IMR-90 (cell line): ENCODE measurements around the gene FOSB. TPM values are rescaled to one million over a fixed set of nuclear protein-coding genes. Genes with fewer than 3 reads are reported as not detected.

Source experiments
- ATAC-seq: fragments of 200-7000 bp; cut with Tn5 transposase; 2 replicates; pipeline ENCODE4 v1.9.1; 2020; ENCODE audit warnings: low read depth, mild to moderate bottlenecking, moderate library complexity
- BruUV-seq: library from RNA; stranded (reverse); fragments of 400-500 nt; replicated peaks from 2 replicates; lab custom pipeline; 2021; lab: Mats Ljungman, UMichigan
- CTCF ChIA-PET: fragments of 300-600 bp; formaldehyde crosslinking; extraction: SDS; loops from one replicate; lab custom pipeline; 2021; ENCODE audit warnings: antibody characterized with exemption; lab: Yijun Ruan, JAX
- POLR2A ChIA-PET: fragments of 300-600 bp; sonication (Branson Sonifier 250); formaldehyde crosslinking; loops from one replicate; lab custom pipeline; 2022; ENCODE audit warnings: antibody characterized with exemption; ENCODE audit not compliant: unreplicated experiment; lab: Charles Lee
- DNase-seq: peaks from one replicate; pipeline ENCODE4 v3.0.0; 2013
- H2AFZ ChIP-seq: replicated peaks from 2 replicates; pipeline ENCODE3; 2013; ENCODE audit warnings: low read length, mild to moderate bottlenecking; ENCODE audit not compliant: poor library complexity
- H2AK5ac ChIP-seq: 2 replicates; pipeline ENCODE4 v1.6.1; 2013; ENCODE audit warnings: low read depth, low read length, inconsistent platforms
- H2AK9ac ChIP-seq: replicated peaks from 2 replicates; pipeline ENCODE3; 2013; ENCODE audit warnings: mild to moderate bottlenecking, low read depth, low read length, moderate library complexity; ENCODE audit not compliant: poor library complexity
- H2BK120ac ChIP-seq: 2 replicates; pipeline ENCODE4 v1.6.1; 2013; ENCODE audit warnings: low read depth, low read length, inconsistent platforms
- H2BK15ac ChIP-seq: 3 replicates; pipeline ENCODE4 v1.6.1; 2013; ENCODE audit warnings: low read depth, low read length, inconsistent platforms
- H2BK20ac ChIP-seq: 2 replicates; pipeline ENCODE4 v1.6.1; 2013; ENCODE audit warnings: low read depth, mild to moderate bottlenecking, inconsistent platforms, low read length, moderate library complexity
- H2BK5ac ChIP-seq: 2 replicates; pipeline ENCODE4 v1.6.1; 2013; ENCODE audit warnings: mild to moderate bottlenecking, low read depth, low read length, inconsistent platforms; ENCODE audit not compliant: poor library complexity, severe bottlenecking
- H3K14ac ChIP-seq: replicated peaks from 2 replicates; pipeline ENCODE4 v1.6.1; 2013; ENCODE audit warnings: low read depth, low read length, inconsistent platforms
- H3K18ac ChIP-seq: 2 replicates; pipeline ENCODE4 v1.6.1; 2013; ENCODE audit warnings: low read depth, low read length, control low read depth
- H3K23ac ChIP-seq: 2 replicates; pipeline ENCODE4 v1.6.1; 2013; ENCODE audit warnings: low read depth, low read length, inconsistent platforms
- H3K27ac ChIP-seq: 2 replicates; pipeline ENCODE4 v1.5.1; 2013; ENCODE audit warnings: mild to moderate bottlenecking, control low read depth, low read length; ENCODE audit not compliant: insufficient read depth
- H3K27me3 ChIP-seq: 2 replicates; pipeline ENCODE4 v1.6.1; 2013; ENCODE audit warnings: low read length; ENCODE audit not compliant: control insufficient read depth, insufficient read depth
- H3K36me3 ChIP-seq: 2 replicates; pipeline ENCODE4 v1.6.1; 2013; ENCODE audit warnings: low read length, mixed read lengths; ENCODE audit not compliant: control insufficient read depth, insufficient read depth
- H3K4ac ChIP-seq: 2 replicates; pipeline ENCODE4 v1.6.1; 2013; ENCODE audit warnings: low read depth, low read length, inconsistent platforms
- H3K4me1 ChIP-seq: 2 replicates; pipeline ENCODE4 v1.6.1; 2013; ENCODE audit warnings: low read length, mixed read lengths; ENCODE audit not compliant: control insufficient read depth, insufficient read depth
- H3K4me2 ChIP-seq: 2 replicates; pipeline ENCODE4 v1.6.1; 2013; ENCODE audit warnings: low read depth, mild to moderate bottlenecking, control low read depth, low read length, moderate library complexity
- H3K4me3 ChIP-seq: 2 replicates; pipeline ENCODE4 v1.5.1; 2013; ENCODE audit warnings: low read depth, mild to moderate bottlenecking, control low read depth, low read length, moderate library complexity; ENCODE audit not compliant: insufficient read depth
- H3K56ac ChIP-seq: 2 replicates; pipeline ENCODE4 v1.6.1; 2013; ENCODE audit warnings: low read length, inconsistent platforms; ENCODE audit not compliant: insufficient read depth; ENCODE audit errors: extremely low read depth
- H3K79me1 ChIP-seq, 2 experiments: 2 replicates each; pipeline ENCODE4 v1.6.1; 2013; ENCODE audit warnings: low read length in 2 of 2, inconsistent platforms in 1 of 2, low read depth in 1 of 2
- H3K9ac ChIP-seq: 2 replicates; pipeline ENCODE4 v1.6.1; 2013; ENCODE audit warnings: low read depth, low read length, control low read depth
- H3K9me1 ChIP-seq: 2 replicates; pipeline ENCODE4 v1.6.1; 2013; ENCODE audit warnings: low read length, inconsistent platforms; ENCODE audit not compliant: insufficient read depth
- H3K9me3 ChIP-seq: 2 replicates; pipeline ENCODE4 v1.6.1; 2013; ENCODE audit warnings: low read length; ENCODE audit not compliant: control insufficient read depth, insufficient read depth
- H4K20me1 ChIP-seq: 2 replicates; pipeline ENCODE4 v1.6.1; 2013; ENCODE audit warnings: low read length, inconsistent platforms; ENCODE audit not compliant: insufficient read depth
- H4K5ac ChIP-seq: 2 replicates; pipeline ENCODE4 v1.6.1; 2013; ENCODE audit warnings: mild to moderate bottlenecking, low read depth, low read length, control low read depth
- H4K8ac ChIP-seq, 2 experiments: 2 replicates each; pipeline ENCODE4 v1.6.1; 2013; ENCODE audit warnings: low read depth in 2 of 2, low read length in 2 of 2, control low read depth in 1 of 2, inconsistent platforms in 1 of 2
- H4K91ac ChIP-seq: 2 replicates; pipeline ENCODE4 v1.6.1; 2013; ENCODE audit warnings: low read depth, low read length, inconsistent platforms; ENCODE audit not compliant: insufficient read depth
- BHLHE40 ChIP-seq: fragments of 150-350 bp; IDR thresholded peaks from 2 replicates; pipeline ENCODE4 v1.6.1; 2016; ENCODE audit warnings: mild to moderate bottlenecking, low read depth, low read length
- CEBPB ChIP-seq: IDR thresholded peaks from 2 replicates; pipeline ENCODE4 v1.6.1; 2012; ENCODE audit warnings: low read depth, low read length, improper control_type of control experiment
- CHD1 ChIP-seq: IDR thresholded peaks from 2 replicates; pipeline ENCODE4 v1.6.1; 2012; ENCODE audit warnings: low read depth, low read length, improper control_type of control experiment
- ELK1 ChIP-seq: fragments of 150-350 bp; IDR thresholded peaks from 2 replicates; pipeline ENCODE4 v1.6.1; 2016; ENCODE audit warnings: low read depth, mild to moderate bottlenecking, low read length, moderate library complexity, borderline replicate concordance
- FOS ChIP-seq: fragments of 150-350 bp; IDR thresholded peaks from 2 replicates; pipeline ENCODE4 v1.6.1; 2016; ENCODE audit warnings: low read depth, low read length
- MAFK ChIP-seq: IDR thresholded peaks from 2 replicates; pipeline ENCODE4 v1.6.1; 2012; ENCODE audit warnings: low read depth, low read length, improper control_type of control experiment
- MAZ ChIP-seq: IDR thresholded peaks from 2 replicates; pipeline ENCODE4 v1.6.1; 2012; ENCODE audit warnings: low read depth, mild to moderate bottlenecking, low read length, improper control_type of control experiment, moderate library complexity, borderline replicate concordance
- MXI1 ChIP-seq: IDR thresholded peaks from 2 replicates; pipeline ENCODE4 v1.6.1; 2012; ENCODE audit warnings: low read depth, mild to moderate bottlenecking, low read length, moderate library complexity, borderline replicate concordance
- NFE2L2 ChIP-seq: fragments of 150-350 bp; IDR thresholded peaks from 2 replicates; pipeline ENCODE4 v1.6.1; 2016; ENCODE audit warnings: low read depth, mild to moderate bottlenecking, low read length
- POLR2A ChIP-seq: IDR thresholded peaks from 2 replicates; pipeline ENCODE4 v1.6.1; 2012; ENCODE audit warnings: mild to moderate bottlenecking, low read depth, low read length
- RAD21 ChIP-seq: IDR thresholded peaks from 2 replicates; pipeline ENCODE4 v1.6.1; 2012; ENCODE audit warnings: low read length, improper control_type of control experiment
- RCOR1 ChIP-seq: IDR thresholded peaks from 2 replicates; pipeline ENCODE4 v1.6.1; 2012; ENCODE audit warnings: mild to moderate bottlenecking, low read length, improper control_type of control experiment; ENCODE audit not compliant: insufficient replicate concordance
- RFX5 ChIP-seq: IDR thresholded peaks from 2 replicates; pipeline ENCODE4 v1.8.0; 2012; ENCODE audit warnings: low read depth, mild to moderate bottlenecking, low read length, moderate library complexity
- SMC3 ChIP-seq: fragments of 150-350 bp; IDR thresholded peaks from 2 replicates; pipeline ENCODE4 v1.6.1; 2016; ENCODE audit warnings: low read depth, mild to moderate bottlenecking, antibody characterized with exemption, low read length, moderate library complexity
- USF2 ChIP-seq: fragments of 150-350 bp; IDR thresholded peaks from 2 replicates; pipeline ENCODE4 v1.6.1; 2017; ENCODE audit warnings: mild to moderate bottlenecking, antibody characterized with exemption, low read length, low read depth
- WGBS, 2 experiments: methylation state at CpG; one replicate each; pipeline versions ENCODE4 v1.1.5 to v1.1.7; 2013; ENCODE audit warnings: missing lambda C conversion rate in 2 of 2; ENCODE audit not compliant: insufficient read length in 1 of 2; ENCODE audit errors: extremely low coverage in 2 of 2; 5-methylcytosine and 5-hydroxymethylcytosine counted together
- dilution Hi-C: fragments of 300-500 bp; cut with HindIII; formaldehyde crosslinking; loops from one replicate; pipeline ENCODE4 v1.14.3; 2018; ENCODE audit warnings: low sequenced_read_pairs; ENCODE audit not compliant: unreplicated experiment
- in situ Hi-C: fragments of 300-500 bp; cut with MboI; formaldehyde crosslinking; loops from 3 replicates; pipeline ENCODE4 v1.14.3; 2019; ENCODE audit warnings: low sequenced_read_pairs, inconsistent platforms, mixed read lengths
- intact Hi-C: fragments of 100-400 bp; cut with micrococcal nuclease; formaldehyde crosslinking; loops from 2 replicates; pipeline ENCODE4 v1.10.0; 2022
- polyA plus RNA-seq, 3 experiments: library from polyadenylated mRNA; depleted of rRNA; stranded (reverse); fragments of >200 nt; gene quantifications; 2 replicates each; pipeline ENCODE4 v1.2.3, GENCODE V29; 2012; ENCODE audit warnings: low replicate concordance in 1 of 3
- total RNA-seq: library from RNA; depleted of rRNA; stranded (reverse); fragments of >200 nt; gene quantifications from 2 replicates; pipeline ENCODE4 v1.2.3, GENCODE V29; 2012
- TF ChIP-seq, protein P1 (sequence below): conservative IDR thresholded peaks from 2 replicates; pipeline ENCODE4 v1.5.1; 2012; ENCODE audit warnings: mild to moderate bottlenecking, low read depth, low read length, improper control_type of control experiment

Gene FOSB
- total and polyA plus RNA-seq, 2 of the 4 experiments (the other 2 are of a cell fraction): 11.1 to 15.6 TPM

GRCh38 chr19:45492137-45492626 lies 24.4 kb downstream of the FOSB start:
- Histone ChIP-seq H4K5ac (no peak overlapping the region), H3K9ac (no peak overlapping the region), H3K56ac (no peak overlapping the region), H3K18ac (no peak overlapping the region), H3K4ac (peak overlapping the region; percentile 54; the same call in 1 of the 2 replicates), H3K9me3 (no peaks in the 10 kb centered on the region), H4K20me1 (peaks cover 3% of the 10 kb centered on the region; the same call in 1 of the 2 replicates), H2AK5ac (no peak overlapping the region), H3K4me2 (peak overlapping the region; percentile 82; the same call in 1 of the 2 replicates), H4K91ac (no peak overlapping the region), H2BK20ac (no peak overlapping the region), H3K79me1 (peaks cover 0 to 10% of the 10 kb centered on the region in 2 experiments; a peak in 1 of 4 replicates), H3K4me1 (no peaks in the 10 kb centered on the region), H3K27ac (no peak overlapping the region), H3K23ac (no peak overlapping the region), H3K36me3 (no peaks in the 10 kb centered on the region), H3K27me3 (no peaks in the 10 kb centered on the region), H2BK15ac (no peak overlapping the region), H2AFZ (peak overlapping the region; percentile 98), H3K4me3 (peak overlapping the region; percentile 89; the same call in 1 of the 2 replicates), H3K9me1 (peaks cover 4% of the 10 kb centered on the region), H2AK9ac (peak overlapping the region; percentile 65), H4K8ac (no peak overlapping the region), H2BK5ac (no peak overlapping the region), H2BK120ac (no peak overlapping the region), H3K14ac (no peak overlapping the region)
- no peak for DNase-seq
- TF ChIP-seq, protein P1, sequence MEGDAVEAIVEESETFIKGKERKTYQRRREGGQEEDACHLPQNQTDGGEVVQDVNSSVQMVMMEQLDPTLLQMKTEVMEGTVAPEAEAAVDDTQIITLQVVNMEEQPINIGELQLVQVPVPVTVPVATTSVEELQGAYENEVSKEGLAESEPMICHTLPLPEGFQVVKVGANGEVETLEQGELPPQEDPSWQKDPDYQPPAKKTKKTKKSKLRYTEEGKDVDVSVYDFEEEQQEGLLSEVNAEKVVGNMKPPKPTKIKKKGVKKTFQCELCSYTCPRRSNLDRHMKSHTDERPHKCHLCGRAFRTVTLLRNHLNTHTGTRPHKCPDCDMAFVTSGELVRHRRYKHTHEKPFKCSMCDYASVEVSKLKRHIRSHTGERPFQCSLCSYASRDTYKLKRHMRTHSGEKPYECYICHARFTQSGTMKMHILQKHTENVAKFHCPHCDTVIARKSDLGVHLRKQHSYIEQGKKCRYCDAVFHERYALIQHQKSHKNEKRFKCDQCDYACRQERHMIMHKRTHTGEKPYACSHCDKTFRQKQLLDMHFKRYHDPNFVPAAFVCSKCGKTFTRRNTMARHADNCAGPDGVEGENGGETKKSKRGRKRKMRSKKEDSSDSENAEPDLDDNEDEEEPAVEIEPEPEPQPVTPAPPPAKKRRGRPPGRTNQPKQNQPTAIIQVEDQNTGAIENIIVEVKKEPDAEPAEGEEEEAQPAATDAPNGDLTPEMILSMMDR: no peak
- TF ChIP-seq BHLHE40 (no peak), FOS (no peak), POLR2A (no peak), MAFK (no peak), RAD21 (no peak), SMC3 (no peak), CHD1 (no peak), ELK1 (no peak), CEBPB (no peak), MAZ (no peak), RCOR1 (no peak), USF2 (no peak), RFX5 (no peak), MXI1 (no peak), NFE2L2 (no peak)
- ATAC-seq: no peak
- ChIA-PET POLR2A (no interaction called here), CTCF (no interaction called here)
- dilution Hi-C loops (no loop called here), in situ Hi-C loops (no loop called here), intact Hi-C loops (no loop called here)
- BruUV-seq: no TSS peak
- WGBS, 2 experiments: no CpG with 5 or more reads among the region's 5 CpGs
